Epidermal melanocyte (primary cell): ENCODE results near the gene PRTN3.

Source experiments
- DNase-seq: peaks from one replicate; pipeline ENCODE4 v3.0.0; 2011; ENCODE audit warnings: low spot score; ENCODE audit not compliant: insufficient read length

PRTN3 gene, protein sequence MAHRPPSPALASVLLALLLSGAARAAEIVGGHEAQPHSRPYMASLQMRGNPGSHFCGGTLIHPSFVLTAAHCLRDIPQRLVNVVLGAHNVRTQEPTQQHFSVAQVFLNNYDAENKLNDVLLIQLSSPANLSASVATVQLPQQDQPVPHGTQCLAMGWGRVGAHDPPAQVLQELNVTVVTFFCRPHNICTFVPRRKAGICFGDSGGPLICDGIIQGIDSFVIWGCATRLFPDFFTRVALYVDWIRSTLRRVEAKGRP

DNA sequence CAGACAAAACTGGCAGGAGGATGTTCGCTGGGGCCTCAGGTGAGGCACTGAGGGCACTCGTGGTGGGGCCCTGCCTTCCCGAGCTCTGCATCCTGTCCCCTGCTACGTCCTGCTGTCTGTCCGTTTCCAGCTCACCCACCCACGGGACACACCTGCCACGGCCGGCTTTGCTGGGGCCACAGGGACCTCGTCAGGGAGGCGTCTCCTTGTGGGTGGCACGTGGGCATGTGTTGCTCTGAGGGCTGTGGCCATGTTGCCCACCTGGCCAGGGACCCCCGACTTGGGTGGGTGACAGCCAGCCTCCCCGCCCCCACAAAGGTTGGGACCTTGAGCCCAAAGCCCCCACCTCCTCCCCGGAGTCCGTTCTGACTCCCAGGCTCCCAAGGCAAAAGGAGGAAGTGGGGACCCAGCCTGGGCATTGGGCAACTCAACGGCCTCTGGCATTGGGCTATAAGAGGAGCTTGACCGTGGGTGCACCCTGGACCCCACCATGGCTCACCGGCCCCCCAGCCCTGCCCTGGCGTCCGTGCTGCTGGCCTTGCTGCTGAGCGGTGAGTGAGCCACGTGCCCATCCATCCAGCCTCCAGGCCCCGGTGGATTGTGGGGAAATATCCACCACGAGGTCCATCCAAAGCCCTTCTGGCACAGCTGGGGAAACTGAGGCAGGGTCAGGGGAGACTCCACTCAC lies at the start of gene PRTN3:
Gene PRTN3, plus strand, starts transcription at position 481 of the 688 bp plus-strand sequence. Its CDS starts 10 bp downstream, at position 491.
- DNase-seq, result no peak

GRCh38 chr19:791007-791566 lies 49.7 kb upstream of the PRTN3 start:
- no peak for DNase-seq

GRCh38 chr19:791567-792305 lies 49.1 kb upstream of the PRTN3 start:
- no peak for DNase-seq

- no peak for DNase-seq
Observed at GRCh38 chr19:792306-792885, 48.4 kb upstream of the PRTN3 start.

- DNase-seq, result no peak
Observed at GRCh38 chr19:793806-794205, 47.0 kb upstream of the PRTN3 start.

GRCh38 chr19:795073-795611 lies 45.7 kb upstream of the PRTN3 start:
- no peak for DNase-seq

DNA sequence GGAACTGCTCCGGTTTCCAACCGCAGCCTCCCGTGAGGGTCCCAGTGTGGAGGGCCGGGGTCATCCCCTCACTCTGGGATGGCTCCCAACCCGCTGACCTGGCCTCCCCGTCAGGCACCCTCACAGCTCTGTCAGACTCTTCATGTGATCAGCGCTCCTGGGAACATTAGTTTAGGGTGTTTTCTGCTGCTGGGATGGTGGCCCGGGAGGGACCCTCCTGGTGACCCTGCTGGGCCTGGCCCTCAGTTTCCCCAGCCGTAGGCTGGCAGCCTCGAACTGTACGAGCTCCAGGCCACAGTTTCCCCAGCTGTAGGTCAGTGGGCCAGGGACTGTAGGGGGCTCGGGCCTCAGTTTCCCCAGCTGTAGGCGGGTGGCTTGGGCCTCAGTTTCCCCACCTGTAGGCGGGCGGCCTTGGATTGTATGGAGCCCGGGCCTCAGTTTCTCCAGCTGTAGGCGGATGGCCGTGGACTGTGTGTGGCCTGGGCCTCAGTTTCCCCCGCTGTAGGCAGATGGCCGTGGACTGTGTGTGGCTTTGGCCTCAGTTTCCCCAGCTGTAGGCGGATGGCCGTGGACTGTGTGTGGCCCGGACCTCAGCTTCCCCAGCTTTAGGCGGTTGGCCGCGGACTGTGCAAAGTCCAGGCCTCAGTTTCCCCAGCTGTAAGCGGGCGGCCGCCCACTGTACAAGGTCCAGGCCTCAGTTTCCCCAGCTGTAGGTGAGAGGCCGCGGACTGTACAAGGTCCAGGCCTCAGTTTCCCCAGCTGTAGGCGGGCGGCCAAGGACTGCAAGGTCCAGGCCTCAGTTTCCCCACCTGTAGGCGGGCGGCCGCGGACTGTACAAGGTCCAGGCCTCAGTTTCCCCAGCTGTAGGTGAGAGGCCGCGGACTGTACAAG lies 44.9 kb upstream of the PRTN3 start:
- no peak for DNase-seq

DNA sequence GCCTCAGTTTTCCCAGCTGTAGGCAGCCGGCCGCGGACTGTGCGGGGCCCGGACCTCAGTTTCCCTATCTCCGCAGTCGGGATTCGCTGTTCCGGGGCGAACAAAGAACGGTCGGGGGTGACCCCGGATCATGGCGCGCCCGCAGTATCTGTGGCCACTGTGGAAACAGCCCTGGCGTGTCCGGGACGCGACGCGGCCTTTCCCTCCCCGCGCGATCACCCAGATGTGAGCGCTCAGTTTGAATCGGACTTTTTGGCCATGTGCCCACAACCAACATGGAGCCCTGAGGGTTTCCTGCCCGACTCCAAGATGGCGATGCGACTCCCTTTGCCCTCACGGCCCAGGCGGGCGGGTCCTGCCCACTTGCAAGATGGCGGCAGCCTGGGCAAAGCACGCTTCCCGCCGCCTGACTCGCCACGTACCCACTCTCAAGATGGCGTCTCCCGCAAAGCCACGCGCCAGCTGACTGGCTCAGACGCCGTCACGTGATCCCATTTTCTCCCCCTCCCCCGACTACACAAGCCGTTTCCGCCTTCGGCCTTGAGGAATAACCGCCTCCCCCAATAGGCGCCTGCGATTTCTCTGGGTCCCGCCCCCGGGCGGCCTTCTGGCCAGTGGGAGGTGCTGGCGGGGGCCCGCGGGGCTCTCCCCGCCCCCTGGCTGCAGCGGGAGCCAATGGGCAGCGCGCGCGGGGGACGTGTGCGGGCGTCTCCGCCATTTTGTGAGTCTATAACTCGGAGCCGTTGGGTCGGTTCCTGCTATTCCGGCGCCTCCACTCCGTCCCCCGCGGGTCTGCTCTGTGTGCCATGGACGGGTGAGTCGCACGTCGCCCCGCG lies 43.9 kb upstream of the PRTN3 start, which contains the start of gene PTBP1:
Gene PTBP1, plus strand, starts transcription at position 761 of the 836 bp plus-strand sequence. Its CDS starts 46 bp downstream, at position 807.
- peak; percentile 96 for DNase-seq

- DNase-seq, result peak; percentile 97
Observed at GRCh38 chr19:797528-798414, 43.0 kb upstream of the PRTN3 start.

GRCh38 chr19:798415-799075 lies 42.3 kb upstream of the PRTN3 start:
- peak; percentile 20 for DNase-seq

DNA sequence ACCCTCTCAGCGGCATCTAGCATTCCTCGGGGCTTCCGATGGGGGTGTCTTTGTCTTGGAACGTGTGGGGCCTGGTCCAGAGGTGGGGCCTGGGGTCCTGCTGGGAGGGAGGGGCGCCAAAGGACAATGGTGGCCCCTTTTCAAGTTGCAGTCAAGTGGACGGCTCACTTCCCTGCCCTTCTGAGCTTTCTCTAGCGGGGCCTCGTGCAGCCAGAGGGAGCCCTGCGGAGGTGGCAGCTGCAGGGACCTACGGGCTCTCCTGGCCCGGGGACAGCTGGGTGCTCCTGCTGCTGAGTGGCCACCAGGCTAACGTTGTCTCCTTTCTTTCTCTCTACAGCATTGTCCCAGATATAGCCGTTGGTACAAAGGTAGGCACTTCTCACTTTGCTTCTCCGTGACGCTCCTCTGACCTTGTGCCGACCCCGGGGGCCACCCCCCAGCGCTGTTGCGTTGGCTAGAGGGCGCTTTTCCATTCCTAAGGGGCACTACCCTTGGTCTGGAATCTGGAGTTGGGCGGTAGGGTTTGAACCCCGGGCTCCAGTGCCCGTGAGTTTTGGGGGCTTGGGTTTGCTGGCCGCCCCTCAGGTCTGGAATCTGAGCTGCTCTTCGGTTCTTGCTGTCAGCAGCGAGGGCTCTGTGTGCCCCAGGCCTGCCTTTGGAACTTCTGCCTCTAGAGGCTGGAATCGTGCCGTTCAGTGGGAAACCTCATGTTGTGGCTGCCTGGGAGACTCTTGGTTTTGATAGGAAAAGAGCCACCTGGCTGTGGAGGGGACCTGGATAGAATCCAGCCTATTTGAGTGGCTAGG lies 41.5 kb upstream of the PRTN3 start:
- DNase-seq, result peak; percentile 41

DNA sequence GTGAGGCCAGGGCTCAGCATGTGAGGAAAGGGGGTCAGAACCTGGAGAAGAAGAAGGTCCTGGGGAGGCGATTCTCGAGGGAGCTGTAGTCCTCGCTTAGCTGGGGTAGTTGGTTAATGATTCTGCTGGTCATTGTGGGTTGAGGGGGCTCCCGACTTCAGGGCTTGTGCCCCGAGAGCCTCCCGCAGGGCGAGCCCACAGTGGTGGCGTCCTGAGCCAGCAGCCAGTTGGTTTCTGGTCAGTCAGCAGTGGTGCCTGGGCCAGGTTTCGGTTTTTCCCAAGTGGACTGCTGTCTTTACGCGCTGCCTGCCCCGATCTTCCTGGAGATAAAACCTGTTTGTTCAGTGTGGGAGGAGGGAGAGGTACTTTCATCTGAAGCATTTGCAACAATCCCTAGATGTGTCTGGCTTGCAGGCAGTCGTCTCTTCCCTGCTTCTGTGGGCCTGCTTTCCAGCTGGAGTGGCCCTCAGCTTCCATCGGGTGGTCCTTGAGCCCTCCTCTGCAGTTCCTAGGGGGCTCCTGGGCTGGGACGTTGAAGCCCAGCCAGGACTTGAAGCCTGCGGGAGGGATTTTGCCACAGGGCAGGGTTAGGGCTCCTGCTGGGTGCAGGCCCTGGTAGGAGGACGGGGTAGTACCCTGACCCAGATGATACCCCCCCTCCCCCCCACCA lies 40.3 kb upstream of the PRTN3 start:
- DNase-seq, result peak; percentile 16

DNA sequence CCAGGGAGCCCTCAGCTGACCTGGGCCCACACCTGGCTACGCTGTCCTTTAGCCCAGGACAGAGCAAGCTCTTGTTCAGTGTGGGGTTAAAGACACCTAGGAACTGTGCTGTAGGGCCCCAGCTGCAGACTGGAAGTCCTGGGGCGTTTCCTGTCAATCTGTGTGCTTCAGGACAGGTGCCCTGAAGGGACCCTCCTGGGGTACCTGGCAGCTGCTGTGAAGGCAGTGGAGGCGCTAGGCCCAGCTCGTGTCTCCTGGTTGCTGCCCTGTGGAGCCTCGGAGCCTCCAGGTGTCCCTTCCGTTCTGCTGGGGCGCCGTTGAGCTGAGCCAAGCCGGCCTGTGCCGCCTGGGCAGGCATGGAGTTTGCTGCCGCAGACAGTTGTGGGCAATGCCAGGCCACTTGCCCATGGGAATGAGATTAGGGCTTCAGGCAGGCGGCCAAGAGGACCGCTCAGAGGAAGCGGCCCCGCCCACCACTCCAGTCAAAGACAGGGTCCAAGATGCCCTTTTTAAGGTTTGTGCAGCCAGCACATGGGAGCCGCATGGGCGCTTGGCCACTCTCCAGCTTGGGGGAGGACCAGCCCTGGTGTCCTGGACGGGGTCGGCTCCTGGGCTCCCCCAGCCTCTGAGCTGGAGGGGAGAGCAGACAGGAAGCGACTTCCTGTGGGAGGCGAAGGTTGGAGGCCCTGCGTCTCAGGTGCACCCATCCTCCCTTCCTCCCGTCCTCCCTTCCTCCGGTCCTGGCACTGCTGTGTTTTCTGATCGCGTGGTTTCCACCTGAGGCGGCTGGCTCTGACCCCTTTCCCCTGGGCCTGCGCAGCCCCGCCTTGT lies 39.6 kb upstream of the PRTN3 start:
- DNase-seq, result peak; percentile 70

GRCh38 chr19:801861-802497 lies 38.8 kb upstream of the PRTN3 start:
- DNase-seq, result peak; percentile 21

- peak; percentile 48 for DNase-seq
Observed at GRCh38 chr19:802498-803098, 38.2 kb upstream of the PRTN3 start.
